Brain microvascular endothelial cell (primary cell): ENCODE data around the gene FAM43B.

Experiments
- DNase-seq: peaks from one replicate; pipeline ENCODE4 v3.0.0-alpha.2; 2020
- H3K27ac ChIP-seq: fragments of 250-450 bp; sonication (Bioruptor Pico); 2 replicates; pipeline ENCODE4 v1.5.1; 2020; ENCODE audit warnings: mild to moderate bottlenecking, moderate library complexity
- H3K27me3 ChIP-seq: fragments of 250-450 bp; sonication (Bioruptor Pico); replicated peaks from 2 replicates; pipeline ENCODE4 v1.5.1; 2020; ENCODE audit warnings: mild to moderate bottlenecking
- H3K36me3 ChIP-seq: fragments of 250-450 bp; sonication (Bioruptor Pico); replicated peaks from 2 replicates; pipeline ENCODE4 v1.5.1; 2020; ENCODE audit warnings: mild to moderate bottlenecking
- H3K4me3 ChIP-seq: 2 replicates; pipeline ENCODE4 v1.5.1; 2011; ENCODE audit warnings: low read depth, mild to moderate bottlenecking, control low read depth, low read length, moderate library complexity
- CTCF ChIP-seq: IDR thresholded peaks from 2 replicates; pipeline ENCODE4 v1.5.1; 2011; ENCODE audit warnings: low read depth, mild to moderate bottlenecking, moderate library complexity, low read length, control low read depth, inconsistent platforms; ENCODE audit errors: missing control alignments
- in situ Hi-C: cut with HindIII; loops from 2 replicates; pipeline ENCODE4 v1.10.0; 2017; ENCODE audit warnings: low sequenced_read_pairs, low pct_ligation_motif_present

Gene FAM43B

GRCh38 chr1:20571427-20571826 is 19.1 kb downstream of the FAM43B start:
- DNase-seq, result no peak
- no peak for TF ChIP-seq CTCF
- no peaks in the 10 kb centered on the region for H3K36me3 ChIP-seq
- no peak overlapping the region for H3K27ac ChIP-seq
- H3K27me3 ChIP-seq, result no peaks in the 10 kb centered on the region
- in situ Hi-C loops, result no loop called here
- no peak overlapping the region for H3K4me3 ChIP-seq

GRCh38 chr1:20573987-20574386 is 21.6 kb downstream of the FAM43B start:
- in situ Hi-C loops, result no loop called here
- Histone ChIP-seq H3K27ac (no peak overlapping the region), H3K4me3 (no peak overlapping the region), H3K27me3 (no peaks in the 10 kb centered on the region), H3K36me3 (no peaks in the 10 kb centered on the region)
- no peak for DNase-seq
- TF ChIP-seq CTCF, result no peak

GRCh38 chr1:20574686-20575540 is 22.5 kb downstream of the FAM43B start:
- peak; percentile 90 for TF ChIP-seq CTCF
- DNase-seq, result peak; percentile 68
- H3K27ac ChIP-seq, result no peak overlapping the region
- in situ Hi-C loops, result no loop called here
- no peaks in the 10 kb centered on the region for H3K36me3 ChIP-seq
- no peaks in the 10 kb centered on the region for H3K27me3 ChIP-seq
- no peak overlapping the region for H3K4me3 ChIP-seq

- H3K27me3 ChIP-seq, result no peaks in the 10 kb centered on the region
- in situ Hi-C loops, result no loop called here
- H3K36me3 ChIP-seq, result no peaks in the 10 kb centered on the region
- no peak for DNase-seq
- no peak for TF ChIP-seq CTCF
- no peak overlapping the region for H3K4me3 ChIP-seq
- H3K27ac ChIP-seq, result no peak overlapping the region
Measured at GRCh38 chr1:20575541-20576336, 23.4 kb downstream of the FAM43B start.

GRCh38 chr1:20578062-20578461 is 25.7 kb downstream of the FAM43B start:
- in situ Hi-C loops, result no loop called here
- Histone ChIP-seq H3K27ac (no peak overlapping the region), H3K27me3 (no peaks in the 10 kb centered on the region), H3K36me3 (no peaks in the 10 kb centered on the region), H3K4me3 (no peak overlapping the region)
- no peak for DNase-seq
- no peak for TF ChIP-seq CTCF
